GM12873 (cell line): ENCODE results near the gene KCNS3.

Source experiments
- CTCF ChIP-seq: IDR thresholded peaks from 2 replicates; pipeline ENCODE4 v1.5.1; 2012; ENCODE audit warnings: low read depth, mild to moderate bottlenecking, moderate library complexity, low read length, control low read depth; ENCODE audit not compliant: insufficient read depth; ENCODE audit errors: missing control alignments

The KCNS3 gene

GRCh38 chr2:17961789-17962188, 83.3 kb downstream of the KCNS3 start:
- TF ChIP-seq CTCF = no peak

GRCh38 chr2:17962876-17963275, 84.4 kb downstream of the KCNS3 start:
- no peak for TF ChIP-seq CTCF

GRCh38 chr2:17965196-17965595, 86.7 kb downstream of the KCNS3 start:
- no peak for TF ChIP-seq CTCF

GRCh38 chr2:17966798-17967197, 88.3 kb downstream of the KCNS3 start:
- TF ChIP-seq CTCF = no peak

GRCh38 chr2:17969661-17970060, 91.2 kb downstream of the KCNS3 start:
- TF ChIP-seq CTCF = no peak

GRCh38 chr2:17971531-17972125, 93.2 kb downstream of the KCNS3 start:
- TF ChIP-seq CTCF = no peak

- TF ChIP-seq CTCF = no peak
Measured at GRCh38 chr2:17972991-17973390, 94.5 kb downstream of the KCNS3 start.
